ENCODE results near the gene SCAMP2. TPM values are rescaled to one million over a fixed set of nuclear protein-coding genes. Genes with fewer than 3 reads are reported as not detected.
A peak's percentile ranks its signal among the peaks of the same experiment; 100 is the strongest.
"Not testable (repeated sequence)": the region's sequence is repeated elsewhere in the genome, so short reads cannot be mapped to it uniquely, and the experiment has no call there.

Gene SCAMP2, protein sequence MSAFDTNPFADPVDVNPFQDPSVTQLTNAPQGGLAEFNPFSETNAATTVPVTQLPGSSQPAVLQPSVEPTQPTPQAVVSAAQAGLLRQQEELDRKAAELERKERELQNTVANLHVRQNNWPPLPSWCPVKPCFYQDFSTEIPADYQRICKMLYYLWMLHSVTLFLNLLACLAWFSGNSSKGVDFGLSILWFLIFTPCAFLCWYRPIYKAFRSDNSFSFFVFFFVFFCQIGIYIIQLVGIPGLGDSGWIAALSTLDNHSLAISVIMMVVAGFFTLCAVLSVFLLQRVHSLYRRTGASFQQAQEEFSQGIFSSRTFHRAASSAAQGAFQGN
- 15.7 TPM for total RNA-seq

DNA sequence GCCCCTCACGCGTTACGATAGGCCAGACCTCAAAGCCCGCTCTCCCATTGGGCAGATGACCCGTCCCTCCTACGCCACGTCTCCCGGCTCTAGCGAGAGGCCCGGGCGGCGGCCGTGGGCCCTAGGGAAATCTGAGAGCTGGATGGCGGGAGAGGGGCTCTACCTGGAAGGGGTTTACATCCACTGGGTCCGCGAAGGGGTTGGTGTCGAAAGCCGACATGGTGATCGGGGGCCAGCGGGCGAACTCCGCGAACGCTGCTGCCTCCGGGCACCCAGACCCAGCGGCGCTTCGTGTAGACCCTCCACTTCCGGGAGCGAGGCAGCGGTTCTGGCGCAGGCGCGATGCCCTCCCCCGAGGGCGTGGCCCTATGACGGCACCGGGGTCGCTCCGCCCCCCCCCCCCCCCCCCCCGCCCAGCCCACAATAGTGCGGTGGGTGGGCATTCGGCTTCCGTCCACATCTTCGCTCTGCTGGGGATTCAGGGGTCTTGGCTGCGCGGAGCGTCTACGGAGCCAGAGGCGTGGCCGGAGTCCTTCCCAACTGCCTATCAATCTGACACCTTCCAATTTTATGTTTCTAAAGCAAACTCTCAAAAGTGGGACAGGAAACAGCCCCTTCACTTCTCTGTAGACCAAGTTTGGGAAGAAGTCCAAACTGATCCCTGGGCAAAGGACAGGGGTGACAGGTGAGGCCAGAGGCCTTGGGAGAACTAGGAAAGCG lies at the start of gene SCAMP2:
SCAMP2 (minus strand) TSS at position 330 of the 720 bp plus-strand sequence; CDS start at position 220, 110 bp downstream.
- H3K9ac ChIP-seq (ENCODE audit: low read depth in 1 of 3, low read length in 3 of 3) = peak within 1 kb of the TSS; percentile 86 to 92 (median 92)
- H3K36me3 ChIP-seq (ENCODE audit: control insufficient read depth in 3 of 3, insufficient read depth in 3 of 3, low read length in 3 of 3) = peaks cover 0 to 3% (median under 1%) of the 10 kb centered on the region in 3 donors
- H3K4me1 ChIP-seq (ENCODE audit: control insufficient read depth in 3 of 3, insufficient read depth in 3 of 3, low read length in 3 of 3) = peaks cover 43 to 47% (median 47%) of the 10 kb centered on the region in 3 donors
- H3K9me3 ChIP-seq (ENCODE audit: control insufficient read depth in 3 of 3, low read length in 3 of 3) = no peaks in the 10 kb centered on the region
- H3K27ac ChIP-seq (ENCODE audit: low read depth, low read length) = peak within 1 kb of the TSS; percentile 65
- H3K4me3 ChIP-seq (ENCODE audit: low read length in 3 of 3) = peak within 1 kb of the TSS; percentile 89 to 98 (median 95)
- H3K27me3 ChIP-seq (ENCODE audit: control insufficient read depth in 3 of 3, insufficient read depth in 3 of 3, low read length in 3 of 3) = no peaks in the 10 kb centered on the region

DNA sequence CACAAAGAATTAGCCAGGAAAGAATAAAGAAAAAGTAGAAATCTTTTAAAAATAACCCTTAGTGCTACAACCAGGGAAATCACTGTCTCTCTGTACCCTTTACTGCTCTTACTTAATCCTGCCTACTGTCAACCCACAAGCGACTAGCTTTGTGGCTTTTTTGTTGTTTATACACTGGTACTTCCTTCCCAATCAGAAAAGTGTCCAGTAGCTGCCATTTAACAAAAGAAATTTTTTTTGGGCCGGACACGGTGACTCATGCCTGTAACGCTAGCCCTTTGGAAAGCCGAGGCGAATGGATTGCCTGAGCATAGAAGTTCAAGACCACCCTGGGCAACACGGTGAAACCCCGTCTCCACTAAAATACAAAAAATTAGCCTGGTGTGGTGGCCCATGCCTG lies 47.3 kb upstream of the SCAMP2 start:
- H3K9me3 ChIP-seq (ENCODE audit: control insufficient read depth in 3 of 3, low read length in 3 of 3) = no peaks in the 10 kb centered on the region
- no peak overlapping the region for H3K4me3 ChIP-seq (ENCODE audit: low read length in 3 of 3)
- peaks cover 50 to 58% (median 54%) of the 10 kb centered on the region in 3 donors for H3K36me3 ChIP-seq (ENCODE audit: control insufficient read depth in 3 of 3, insufficient read depth in 3 of 3, low read length in 3 of 3)
- no peak overlapping the region for H3K27ac ChIP-seq (ENCODE audit: low read depth, low read length)
- H3K4me1 ChIP-seq (ENCODE audit: control insufficient read depth in 3 of 3, insufficient read depth in 3 of 3, low read length in 3 of 3) = no peaks in the 10 kb centered on the region
- H3K9ac ChIP-seq (ENCODE audit: low read depth in 1 of 3, low read length in 3 of 3) = no peak overlapping the region
- no peaks in the 10 kb centered on the region for H3K27me3 ChIP-seq (ENCODE audit: control insufficient read depth in 3 of 3, insufficient read depth in 3 of 3, low read length in 3 of 3)

DNA sequence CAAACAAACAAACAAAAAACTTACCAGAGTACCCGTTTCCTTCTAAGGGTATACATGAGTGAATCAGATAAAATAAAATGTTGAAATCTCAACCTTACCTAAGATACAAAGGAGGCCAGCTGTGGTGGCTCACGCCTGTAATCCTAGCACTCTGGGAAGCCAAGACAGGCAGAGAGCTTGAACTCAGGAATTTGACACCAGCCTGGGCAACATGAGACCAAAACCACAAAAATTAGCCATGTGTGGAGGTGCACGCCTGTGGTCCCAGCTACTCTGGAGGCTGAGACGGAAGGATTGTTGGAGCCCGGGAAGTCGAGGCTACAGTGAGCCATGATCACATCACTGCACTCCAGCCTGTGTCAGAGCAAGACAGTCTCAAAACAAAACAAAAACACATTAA lies 44.5 kb upstream of the SCAMP2 start:
- Histone ChIP-seq H3K9ac (ENCODE audit: low read depth in 1 of 3, low read length in 3 of 3) (no peak overlapping the region), H3K9me3 (ENCODE audit: control insufficient read depth in 3 of 3, low read length in 3 of 3) (no peaks in the 10 kb centered on the region), H3K27ac (ENCODE audit: low read depth, low read length) (no peak overlapping the region), H3K4me3 (ENCODE audit: low read length in 3 of 3) (no peak overlapping the region), H3K36me3 (ENCODE audit: control insufficient read depth in 3 of 3, insufficient read depth in 3 of 3, low read length in 3 of 3) (peaks cover 44 to 53% (median 53%) of the 10 kb centered on the region in 3 donors), H3K27me3 (ENCODE audit: control insufficient read depth in 3 of 3, insufficient read depth in 3 of 3, low read length in 3 of 3) (no peaks in the 10 kb centered on the region), H3K4me1 (ENCODE audit: control insufficient read depth in 3 of 3, insufficient read depth in 3 of 3, low read length in 3 of 3) (no peaks in the 10 kb centered on the region)

DNA sequence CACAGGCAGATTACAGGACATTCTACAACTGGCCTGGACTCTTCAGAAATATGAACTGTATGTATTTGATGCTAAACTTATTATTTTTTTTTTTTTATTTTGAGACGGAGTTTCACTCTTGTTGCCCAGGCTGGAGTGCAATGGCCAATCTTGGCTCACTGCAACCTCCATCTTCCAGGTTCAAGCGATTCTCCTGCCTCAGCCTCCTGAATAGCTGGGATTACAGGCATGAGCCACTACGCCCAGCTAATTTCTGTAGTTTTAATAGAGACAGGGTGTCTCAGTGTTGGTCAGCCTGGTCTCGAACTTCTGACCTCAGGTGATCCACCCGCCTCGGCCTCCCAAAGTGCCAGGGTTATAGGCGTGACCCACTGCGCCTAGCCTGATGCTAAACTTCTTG lies 40.6 kb upstream of the SCAMP2 start:
- H3K36me3 ChIP-seq (ENCODE audit: control insufficient read depth in 3 of 3, insufficient read depth in 3 of 3, low read length in 3 of 3) = peaks cover 27 to 42% (median 40%) of the 10 kb centered on the region in 3 donors
- H3K9me3 ChIP-seq (ENCODE audit: control insufficient read depth in 3 of 3, low read length in 3 of 3); H3K4me3 ChIP-seq (ENCODE audit: low read length in 3 of 3); H3K27ac ChIP-seq (ENCODE audit: low read depth, low read length); H3K27me3 ChIP-seq (ENCODE audit: control insufficient read depth in 3 of 3, insufficient read depth in 3 of 3, low read length in 3 of 3); H3K9ac ChIP-seq (ENCODE audit: low read depth in 1 of 3, low read length in 3 of 3); H3K4me1 ChIP-seq (ENCODE audit: control insufficient read depth in 3 of 3, insufficient read depth in 3 of 3, low read length in 3 of 3): not testable (repeated sequence)

DNA sequence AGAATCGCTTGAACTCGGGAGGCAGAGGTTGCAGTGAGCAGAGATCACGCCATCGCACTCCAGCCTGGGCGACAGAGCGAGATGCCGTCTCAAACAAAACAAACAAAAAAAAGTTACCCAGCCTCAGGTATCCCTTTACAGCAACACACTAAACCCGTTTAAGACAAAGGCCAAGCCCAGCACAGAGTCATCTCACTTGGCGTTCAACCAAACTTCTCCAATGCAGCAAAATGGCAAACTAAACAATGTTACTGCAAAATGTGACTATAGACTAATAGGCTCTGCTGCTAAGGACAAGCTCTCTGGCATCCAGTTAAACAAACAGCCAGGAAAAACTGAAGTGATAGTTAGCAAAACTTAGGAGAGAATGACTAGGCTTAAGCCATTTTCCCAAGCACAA lies 39.9 kb upstream of the SCAMP2 start:
- Histone ChIP-seq H3K9me3 (ENCODE audit: control insufficient read depth in 3 of 3, low read length in 3 of 3) (no peaks in the 10 kb centered on the region), H3K27ac (ENCODE audit: low read depth, low read length) (no peak overlapping the region), H3K27me3 (ENCODE audit: control insufficient read depth in 3 of 3, insufficient read depth in 3 of 3, low read length in 3 of 3) (no peaks in the 10 kb centered on the region), H3K36me3 (ENCODE audit: control insufficient read depth in 3 of 3, insufficient read depth in 3 of 3, low read length in 3 of 3) (peaks cover 21 to 36% (median 34%) of the 10 kb centered on the region in 3 donors), H3K4me3 (ENCODE audit: low read length in 3 of 3) (no peak overlapping the region), H3K9ac (ENCODE audit: low read depth in 1 of 3, low read length in 3 of 3) (no peak overlapping the region), H3K4me1 (ENCODE audit: control insufficient read depth in 3 of 3, insufficient read depth in 3 of 3, low read length in 3 of 3) (peaks cover 0 to 2% (median 0%) of the 10 kb centered on the region in 3 donors)

DNA sequence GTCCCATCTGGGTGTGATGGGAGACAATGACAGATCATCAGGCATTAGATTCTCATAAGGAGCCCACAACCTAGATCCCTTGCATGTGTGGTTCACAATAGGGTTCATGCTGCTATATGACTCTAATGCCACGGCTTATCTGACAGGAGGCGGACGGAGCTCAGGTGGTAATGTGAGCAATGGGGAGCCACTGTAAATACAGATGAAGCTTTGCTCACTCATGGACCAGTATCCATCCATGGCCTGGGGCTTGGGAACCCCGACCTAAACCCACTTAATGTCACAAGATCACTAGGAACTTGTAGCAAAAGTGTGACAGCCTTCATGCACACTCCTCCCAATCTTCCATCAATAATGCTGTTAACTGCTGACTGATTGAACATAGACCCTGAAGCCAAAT lies 35.5 kb upstream of the SCAMP2 start:
- peaks cover 18 to 27% (median 24%) of the 10 kb centered on the region in 3 donors for H3K4me1 ChIP-seq (ENCODE audit: control insufficient read depth in 3 of 3, insufficient read depth in 3 of 3, low read length in 3 of 3)
- no peak overlapping the region for H3K4me3 ChIP-seq (ENCODE audit: low read length in 3 of 3)
- H3K27me3 ChIP-seq (ENCODE audit: control insufficient read depth in 3 of 3, insufficient read depth in 3 of 3, low read length in 3 of 3) = no peaks in the 10 kb centered on the region
- no peak overlapping the region for H3K27ac ChIP-seq (ENCODE audit: low read depth, low read length)
- peaks cover 16 to 28% (median 24%) of the 10 kb centered on the region in 3 donors for H3K36me3 ChIP-seq (ENCODE audit: control insufficient read depth in 3 of 3, insufficient read depth in 3 of 3, low read length in 3 of 3)
- no peaks in the 10 kb centered on the region for H3K9me3 ChIP-seq (ENCODE audit: control insufficient read depth in 3 of 3, low read length in 3 of 3)
- no peak overlapping the region for H3K9ac ChIP-seq (ENCODE audit: low read depth in 1 of 3, low read length in 3 of 3)

DNA sequence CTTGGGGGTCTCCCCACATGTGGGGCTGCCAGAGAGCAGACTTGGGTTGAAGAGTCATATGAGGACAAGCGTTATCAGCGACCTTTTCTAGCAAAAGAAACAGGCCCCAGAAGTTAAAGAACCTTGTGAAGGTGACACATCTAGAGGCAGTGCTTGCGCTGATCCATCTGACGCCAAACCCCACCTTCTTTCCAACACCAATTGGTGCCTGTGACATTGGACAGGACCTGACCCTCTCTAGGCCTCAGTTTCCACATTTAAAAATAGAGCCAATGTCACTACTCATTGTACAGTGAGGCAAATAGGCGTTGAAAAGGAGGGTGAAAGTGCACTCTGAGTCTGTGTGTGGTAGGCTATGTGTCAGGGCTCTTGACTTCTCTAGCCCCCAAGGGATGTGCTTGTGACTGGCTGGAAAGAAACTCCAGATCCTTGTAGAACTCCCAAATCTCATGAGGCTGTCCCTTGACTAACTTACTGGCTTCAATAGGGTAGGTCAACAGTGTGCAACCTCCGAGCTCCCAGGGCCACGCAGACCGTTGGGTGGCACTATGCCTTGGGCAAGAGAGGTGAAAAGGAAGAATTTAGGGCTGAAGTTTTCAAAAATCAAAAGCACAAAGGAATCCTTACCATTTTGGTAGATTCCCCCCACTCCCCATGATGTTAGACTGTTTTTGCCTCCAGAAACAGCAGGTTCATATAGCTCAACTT lies 34.2 kb upstream of the SCAMP2 start:
- Histone ChIP-seq H3K4me1 (ENCODE audit: control insufficient read depth in 3 of 3, insufficient read depth in 3 of 3, low read length in 3 of 3) (peaks cover 18 to 30% (median 24%) of the 10 kb centered on the region in 3 donors), H3K9me3 (ENCODE audit: control insufficient read depth in 3 of 3, low read length in 3 of 3) (no peaks in the 10 kb centered on the region), H3K4me3 (ENCODE audit: low read length in 3 of 3) (peak overlapping the region; percentile 92 to 98 (median 94)), H3K27ac (ENCODE audit: low read depth, low read length) (peak overlapping the region; percentile 94), H3K9ac (ENCODE audit: low read depth in 1 of 3, low read length in 3 of 3) (peak overlapping the region; percentile 92 to 99 (median 97)), H3K27me3 (ENCODE audit: control insufficient read depth in 3 of 3, insufficient read depth in 3 of 3, low read length in 3 of 3) (no peaks in the 10 kb centered on the region), H3K36me3 (ENCODE audit: control insufficient read depth in 3 of 3, insufficient read depth in 3 of 3, low read length in 3 of 3) (peaks cover 24 to 31% (median 30%) of the 10 kb centered on the region in 3 donors)

DNA sequence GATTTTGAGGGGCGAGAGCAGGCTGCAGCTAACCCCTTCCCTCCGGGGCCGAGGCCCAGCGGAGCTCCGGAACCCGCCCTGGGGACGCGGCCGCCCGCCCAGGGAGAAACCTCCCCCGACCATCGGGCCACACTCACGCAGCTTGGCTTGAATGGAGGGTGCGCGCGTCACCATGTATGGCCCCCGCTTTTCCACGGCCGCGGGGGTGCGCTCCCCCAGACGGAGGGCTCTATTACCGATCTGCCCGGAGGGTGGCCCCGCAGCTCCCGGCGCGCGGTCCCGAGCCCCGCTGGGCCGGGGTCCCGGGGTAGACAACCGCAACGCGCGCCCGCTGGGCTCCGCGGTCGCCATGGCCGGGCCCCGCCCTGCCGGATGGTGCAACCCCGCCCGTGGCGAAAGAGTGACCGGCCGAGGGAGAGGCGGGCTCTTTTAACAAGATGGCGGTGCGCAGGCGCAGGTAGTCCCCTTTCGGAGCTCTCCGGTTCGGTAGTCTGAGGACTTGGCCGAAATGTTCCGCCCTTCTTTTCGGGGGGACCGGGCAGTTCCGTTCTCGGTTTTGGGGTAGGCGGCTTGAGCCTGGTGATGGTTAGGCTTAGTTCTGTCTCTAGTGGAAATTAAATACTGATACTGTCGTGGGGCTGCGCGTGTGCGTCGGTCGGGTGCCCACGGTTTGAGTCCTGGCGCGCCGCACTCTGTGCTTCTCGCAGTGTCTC lies 33.4 kb upstream of the SCAMP2 start, which contains the start of gene FAM219B:
FAM219B (minus strand) TSS at position 402 of the 713 bp plus-strand sequence; CDS start at position 351, 51 bp downstream.
- H3K4me1 ChIP-seq (ENCODE audit: control insufficient read depth in 3 of 3, insufficient read depth in 3 of 3, low read length in 3 of 3) = peaks cover 21 to 30% (median 24%) of the 10 kb centered on the region in 3 donors

DNA sequence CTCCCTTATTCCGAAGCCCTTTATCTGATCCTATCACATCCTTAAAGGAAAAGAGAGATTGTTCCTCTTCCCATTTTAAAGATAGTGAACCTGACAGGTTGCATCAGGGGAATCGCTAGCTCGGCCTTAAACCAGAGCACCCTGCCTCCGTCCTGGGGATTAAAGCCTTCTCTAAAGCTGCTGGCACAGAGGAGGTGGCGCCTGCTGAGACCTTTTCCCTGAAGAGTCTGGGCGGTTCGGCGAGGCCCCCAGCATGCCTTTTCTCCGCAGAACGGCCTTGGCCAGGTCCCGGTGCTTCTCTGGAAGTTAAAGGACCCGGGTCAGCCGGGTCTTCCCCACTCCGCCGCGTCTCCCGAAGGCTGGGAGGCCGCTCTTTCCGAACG lies 32.9 kb upstream of the SCAMP2 start:
- Histone ChIP-seq H3K27me3 (ENCODE audit: control insufficient read depth in 3 of 3, insufficient read depth in 3 of 3, low read length in 3 of 3) (no peaks in the 10 kb centered on the region), H3K27ac (ENCODE audit: low read depth, low read length) (peak overlapping the region; percentile 94), H3K9ac (ENCODE audit: low read depth in 1 of 3, low read length in 3 of 3) (peak overlapping the region; percentile 91 to 99 (median 97)), H3K36me3 (ENCODE audit: control insufficient read depth in 3 of 3, insufficient read depth in 3 of 3, low read length in 3 of 3) (peaks cover 30 to 33% (median 33%) of the 10 kb centered on the region in 3 donors), H3K9me3 (ENCODE audit: control insufficient read depth in 3 of 3, low read length in 3 of 3) (no peaks in the 10 kb centered on the region), H3K4me3 (ENCODE audit: low read length in 3 of 3) (peak overlapping the region; percentile 92 to 98 (median 94)), H3K4me1 (ENCODE audit: control insufficient read depth in 3 of 3, insufficient read depth in 3 of 3, low read length in 3 of 3) (peaks cover 25 to 34% (median 28%) of the 10 kb centered on the region in 3 donors)

More for the DNA sequence above, 33.4 kb upstream of the SCAMP2 start, which contains the start of gene FAM219B:
- H3K4me3 ChIP-seq (ENCODE audit: low read length in 3 of 3) = peak within 1 kb of the TSS; percentile 92 to 98 (median 94)
- peak within 1 kb of the TSS; percentile 92 to 99 (median 97) for H3K9ac ChIP-seq (ENCODE audit: low read depth in 1 of 3, low read length in 3 of 3)
- H3K9me3 ChIP-seq (ENCODE audit: control insufficient read depth in 3 of 3, low read length in 3 of 3) = no peaks in the 10 kb centered on the region
- H3K36me3 ChIP-seq (ENCODE audit: control insufficient read depth in 3 of 3, insufficient read depth in 3 of 3, low read length in 3 of 3) = peaks cover 29 to 34% (median 30%) of the 10 kb centered on the region in 3 donors
- H3K27ac ChIP-seq (ENCODE audit: low read depth, low read length) = peak within 1 kb of the TSS; percentile 94
- H3K27me3 ChIP-seq (ENCODE audit: control insufficient read depth in 3 of 3, insufficient read depth in 3 of 3, low read length in 3 of 3) = no peaks in the 10 kb centered on the region

All from skeletal muscle tissue (tissue), 4 donors.